ENCODE measurements around the gene MRPL18. TPM values are rescaled to one million over a fixed set of nuclear protein-coding genes. Genes with fewer than 3 reads are reported as not detected.

The MRPL18 gene
- total and polyA plus RNA-seq, 9 of the 15 experiments (the other 6 are each of a cell fraction or from before 2014, with no cell fraction given), result 149 to 456 (median 196) TPM

DNA sequence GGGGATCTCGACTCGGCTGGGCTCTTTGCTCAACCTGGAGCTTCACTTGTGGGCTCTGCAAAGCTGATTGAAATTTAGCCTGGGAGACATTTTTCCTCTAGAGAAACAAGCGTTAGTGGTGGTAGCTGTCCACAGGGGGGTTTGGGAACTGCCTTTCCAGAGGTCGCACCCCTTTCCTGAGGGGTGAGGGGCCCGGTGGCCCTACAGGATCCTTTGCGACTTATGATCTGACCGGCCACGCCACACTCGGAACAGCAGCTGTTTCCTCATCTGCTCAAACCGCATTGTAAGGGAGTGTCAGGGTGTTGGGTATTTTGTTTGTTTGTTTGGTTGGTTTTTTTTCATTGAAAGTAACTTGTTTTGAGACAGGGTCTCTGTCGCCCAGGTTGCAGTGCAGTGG lies 30.9 kb downstream of the MRPL18 start:
- no peak for TF ChIP-seq ESRRB (CRISPR knock-in tag; IDR thresholded peaks at IDR 0.05; ENCODE audit: borderline replicate concordance)
- TF ChIP-seq EWSR1 (IDR thresholded peaks at IDR 0.05; ENCODE audit: borderline replicate concordance, low read depth, partially characterized antibody), result no peak
- TF ChIP-seq RNF2 (IDR thresholded peaks at IDR 0.05), result peak; percentile 24; the same call in 1 of the 2 replicates
- TF ChIP-seq HMGN3 (IDR thresholded peaks at IDR 0.05; ENCODE audit: borderline replicate concordance, extremely low read depth, insufficient read length, low read depth, low read length), result no peak
- no peak for TF ChIP-seq TAF15 (IDR thresholded peaks at IDR 0.05; ENCODE audit: low read depth, low read length)
- no peak for TF ChIP-seq POLR2A (conservative IDR thresholded peaks at IDR 0.05)
- Histone ChIP-seq H3K79me2 (ENCODE audit: control insufficient read depth, insufficient read depth, low read length) (no peaks in the 10 kb centered on the region), H3K27me3 (ENCODE audit: control insufficient read depth in 2 of 2, insufficient read depth in 2 of 2, low read length in 2 of 2) (peaks cover 80 to 82% of the 10 kb centered on the region in 2 experiments), H3K4me1 (replicated peaks in 1 of 2; ENCODE audit: control insufficient read depth in 2 of 2, insufficient read depth in 2 of 2, low read length in 2 of 2) (peaks cover 0 to 5% of the 10 kb centered on the region in 2 experiments; a peak in 2 of 5 replicates), H3K36me3 (ENCODE audit: control insufficient read depth, insufficient read depth, low read length) (no peaks in the 10 kb centered on the region), H3K9me1 (ENCODE audit: control insufficient read depth, insufficient read depth, low read length) (peaks cover 4% of the 10 kb centered on the region), H3K9ac (ENCODE audit: insufficient read depth in 1 of 2, low read depth in 2 of 2, low read length in 2 of 2) (no peak overlapping the region), H3K4me2 (ENCODE audit: insufficient read depth, low read length) (no peak overlapping the region), H3K4me3 (no peak overlapping the region), H2AFZ (ENCODE audit: low read depth, low read length) (no peak overlapping the region), H4K20me1 (replicated peaks; ENCODE audit: control insufficient read depth, insufficient read depth, low read length) (peaks cover 3% of the 10 kb centered on the region; the same call in 1 of the 2 replicates), H3K9me3 (replicated peaks; ENCODE audit: control insufficient read depth, insufficient read depth, low read depth, low read length) (no peaks in the 10 kb centered on the region), H3K27ac (ENCODE audit: extremely low read depth, low read depth, low read length) (no peak overlapping the region)
- DNase-seq (ENCODE audit: extremely low read depth in 1 of 4, low spot score in 3 of 4) (no peak), ATAC-seq (no peak), FAIRE-seq (no peak)
- intact Hi-C loops (cut with micrococcal nuclease) (no loop called here), in situ Hi-C loops (cut with MboI) (no loop called here)
- no TSS peak for BruUV-seq (replicated peaks)
- POLR2A ChIA-PET, result interaction anchor here (0.8 to 1.4 kb wide), 4 partner anchors 10 to 31 kb away, joined by 3 to 5 read pairs (median 4); partner anchors contain the start of gene MRPL18
- 21% methylated on average over 11 of the region's 11 CpGs for WGBS (ENCODE audit: insufficient coverage, low coverage, missing lambda C conversion rate)
- CTCF ChIA-PET (ENCODE audit: low intra/inter-chr PET ratio), result no interaction called here

DNA sequence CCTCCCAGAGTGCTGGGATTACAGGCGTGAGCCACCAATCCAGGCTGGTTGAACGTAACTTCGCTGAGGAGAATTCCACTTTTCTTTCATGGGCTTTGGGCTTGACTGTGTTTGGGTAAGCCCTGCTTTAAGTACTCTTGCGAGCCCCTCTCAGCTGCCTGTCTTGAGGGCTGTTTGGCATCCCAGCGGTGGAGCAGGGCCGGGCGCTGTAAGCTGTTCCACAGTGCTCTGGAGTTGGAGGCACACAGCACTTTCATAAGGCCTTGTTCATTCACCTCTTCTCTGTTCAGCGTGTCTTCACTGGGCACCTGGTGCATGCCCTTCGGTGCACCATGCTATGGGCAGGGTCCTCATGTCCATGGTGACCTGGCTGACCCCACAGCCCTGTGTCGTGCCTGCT lies 31.5 kb downstream of the MRPL18 start:
- Histone ChIP-seq H2AFZ (ENCODE audit: low read depth, low read length) (no peak overlapping the region), H3K27me3 (ENCODE audit: control insufficient read depth in 2 of 2, insufficient read depth in 2 of 2, low read length in 2 of 2) (peaks cover 84 to 88% of the 10 kb centered on the region in 2 experiments), H3K27ac (ENCODE audit: extremely low read depth, low read depth, low read length) (no peak overlapping the region), H3K79me2 (ENCODE audit: control insufficient read depth, insufficient read depth, low read length) (no peaks in the 10 kb centered on the region), H3K9ac (ENCODE audit: insufficient read depth in 1 of 2, low read depth in 2 of 2, low read length in 2 of 2) (peak overlapping the region in 1 of 2 experiments; percentile 62; a peak in 2 of 4 replicates), H3K9me3 (replicated peaks; ENCODE audit: control insufficient read depth, insufficient read depth, low read depth, low read length) (no peaks in the 10 kb centered on the region), H3K4me1 (replicated peaks in 1 of 2; ENCODE audit: control insufficient read depth in 2 of 2, insufficient read depth in 2 of 2, low read length in 2 of 2) (peaks cover 0 to 5% of the 10 kb centered on the region in 2 experiments; a peak in 2 of 5 replicates), H3K9me1 (ENCODE audit: control insufficient read depth, insufficient read depth, low read length) (peaks cover 4% of the 10 kb centered on the region), H3K4me3 (no peak overlapping the region), H3K36me3 (ENCODE audit: control insufficient read depth, insufficient read depth, low read length) (no peaks in the 10 kb centered on the region), H4K20me1 (replicated peaks; ENCODE audit: control insufficient read depth, insufficient read depth, low read length) (0 out of 2 replicates have a peak, but pooled peaks cover 3% of the 10 kb centered on the region), H3K4me2 (ENCODE audit: insufficient read depth, low read length) (no peak overlapping the region)
- ChIA-PET CTCF (ENCODE audit: low intra/inter-chr PET ratio) (no interaction called here), POLR2A (interaction anchor here (0.6 to 1.2 kb wide), 4 partner anchors 10 to 562 kb away, joined by 3 to 5 read pairs (median 4); partner anchors contain the start of gene MRPL18)
- in situ Hi-C loops (cut with MboI), result no loop called here
- 12% methylated on average over 10 of the region's 10 CpGs for WGBS (ENCODE audit: insufficient coverage, low coverage, missing lambda C conversion rate)
- ATAC-seq (0 out of 3 replicates have a peak, but pooled peaks have one; percentile 6), DNase-seq (ENCODE audit: extremely low read depth in 1 of 4, low spot score in 3 of 4) (no peak), FAIRE-seq (no peak)
- BruUV-seq (replicated peaks), result no TSS peak
- intact Hi-C loops (cut with micrococcal nuclease), result no loop called here
- TF ChIP-seq SIN3A (IDR thresholded peaks at IDR 0.05; ENCODE audit: borderline replicate concordance in 2 of 2, control insufficient read depth in 1 of 2, low read depth in 2 of 2, low read length in 2 of 2) (no peak), OTX1 (CRISPR knock-in tag; IDR thresholded peaks at IDR 0.05) (no peak), CBFA2T2 (conservative IDR thresholded peaks at IDR 0.05) (no peak)
- TF ChIP-seq, protein P1, sequence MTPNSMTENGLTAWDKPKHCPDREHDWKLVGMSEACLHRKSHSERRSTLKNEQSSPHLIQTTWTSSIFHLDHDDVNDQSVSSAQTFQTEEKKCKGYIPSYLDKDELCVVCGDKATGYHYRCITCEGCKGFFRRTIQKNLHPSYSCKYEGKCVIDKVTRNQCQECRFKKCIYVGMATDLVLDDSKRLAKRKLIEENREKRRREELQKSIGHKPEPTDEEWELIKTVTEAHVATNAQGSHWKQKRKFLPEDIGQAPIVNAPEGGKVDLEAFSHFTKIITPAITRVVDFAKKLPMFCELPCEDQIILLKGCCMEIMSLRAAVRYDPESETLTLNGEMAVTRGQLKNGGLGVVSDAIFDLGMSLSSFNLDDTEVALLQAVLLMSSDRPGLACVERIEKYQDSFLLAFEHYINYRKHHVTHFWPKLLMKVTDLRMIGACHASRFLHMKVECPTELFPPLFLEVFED (CRISPR knock-in tag; conservative IDR thresholded peaks at IDR 0.05), result no peak
- TF ChIP-seq, protein P2, sequence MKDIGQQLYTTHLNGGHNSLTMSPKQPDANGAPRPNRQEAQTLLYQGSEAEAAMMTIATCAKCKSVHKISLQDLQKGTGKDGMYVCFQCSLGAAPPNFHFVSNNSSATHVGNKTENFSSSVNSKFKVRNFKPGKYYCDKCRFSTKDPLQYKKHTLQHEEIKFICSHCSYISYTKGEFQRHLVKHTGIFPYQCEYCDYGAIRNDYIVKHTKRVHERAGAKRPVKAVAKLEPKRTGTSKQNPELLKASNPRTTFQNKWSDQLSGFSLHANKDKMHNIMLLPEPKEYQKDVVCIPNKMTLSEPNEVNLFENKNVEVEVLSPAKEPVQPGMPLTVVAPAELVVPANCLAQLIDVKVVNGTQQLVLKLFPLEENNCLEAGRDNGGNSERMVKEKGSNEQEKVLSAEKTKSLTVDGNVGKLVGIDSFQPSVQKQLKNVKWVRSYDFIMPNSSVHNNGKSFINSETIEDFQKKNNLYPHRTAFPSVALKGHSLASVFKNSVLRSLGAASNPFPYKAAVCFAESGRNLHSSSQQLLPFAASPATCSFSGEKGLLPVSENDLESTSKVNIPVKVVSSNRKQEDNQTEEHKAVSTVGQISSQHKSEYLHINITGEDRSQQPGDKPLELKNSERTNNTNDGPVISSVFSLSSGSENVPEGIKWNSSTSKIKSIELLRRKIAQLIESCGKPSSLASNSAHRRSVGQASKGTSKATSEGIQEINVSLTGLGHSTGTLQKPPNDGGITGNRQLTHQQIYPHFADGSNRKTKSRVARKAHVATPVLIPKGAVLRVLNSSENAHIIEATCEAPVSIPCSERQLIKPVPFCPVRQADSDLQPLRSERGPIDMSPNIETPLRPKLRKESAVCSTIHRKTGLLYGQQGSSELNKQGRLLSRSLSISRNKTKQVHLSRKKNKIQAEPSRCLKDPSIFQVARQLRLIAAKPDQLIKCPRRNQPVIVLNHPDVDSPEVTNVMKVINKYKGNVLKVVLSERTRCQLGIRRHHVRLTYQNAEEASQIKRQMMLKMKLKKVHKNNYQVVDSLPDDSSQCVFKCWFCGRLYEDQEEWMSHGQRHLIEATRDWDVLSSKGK (CRISPR knock-in tag; IDR thresholded peaks at IDR 0.05), result no peak

Measured in K562 (cell line).